Measurements from ENCODE around the gene RETREG3. TPM values are rescaled to one million over a fixed set of nuclear protein-coding genes. Genes with fewer than 3 reads are reported as not detected.

The RETREG3 gene
- total and polyA plus RNA-seq, 2 of the 13 experiments (the other 11 are each of a cell fraction or from before 2014, with no cell fraction given), result 47.0 to 55.8 TPM

- TF ChIP-seq AGO1 (IDR thresholded peaks at IDR 0.05; ENCODE audit: low read depth, low read length, poor library complexity, severe bottlenecking), result peak; percentile 74
- peak; percentile 73 for TF ChIP-seq YY1 (IDR thresholded peaks at IDR 0.05; ENCODE audit: insufficient read depth, insufficient replicate concordance, low read depth, low read length)
- TF ChIP-seq ZMYM4 (CRISPR knock-in tag; IDR thresholded peaks at IDR 0.05), result peak; percentile 57; the same call in 1 of the 2 replicates
- TF ChIP-seq GABPB1 (CRISPR knock-in tag; IDR thresholded peaks at IDR 0.05), result peak; percentile 61
- peak; percentile 86 for TF ChIP-seq NKX3-1 (CRISPR knock-in tag; IDR thresholded peaks at IDR 0.05)
- peak; percentile 77; the same call in 1 of the 2 replicates for TF ChIP-seq MAZ (IDR thresholded peaks at IDR 0.05; ENCODE audit: borderline replicate concordance, low read depth, low read length)
- no peak for TF ChIP-seq MAZ (CRISPR knock-in tag; IDR thresholded peaks at IDR 0.05; ENCODE audit: low read depth)
- TF ChIP-seq PHF20 (CRISPR knock-in tag; IDR thresholded peaks at IDR 0.05), result peak; percentile 61
- TF ChIP-seq USF2 (IDR thresholded peaks at IDR 0.05; ENCODE audit: low read depth, low read length), result peak; percentile 90
- peak; percentile 95; the same call in 1 of the 2 replicates for TF ChIP-seq USF2 (CRISPR knock-in tag; IDR thresholded peaks at IDR 0.05; ENCODE audit: borderline replicate concordance)
- TF ChIP-seq ZNF557 (CRISPR knock-in tag; IDR thresholded peaks at IDR 0.05), result 0 out of 2 replicates have a peak, but pooled peaks have one; percentile 68
- peak; percentile 57; the same call in 1 of the 2 replicates for TF ChIP-seq PITX1 (CRISPR knock-in tag; IDR thresholded peaks at IDR 0.05)
- peak; percentile 50; the same call in 1 of the 2 replicates for TF ChIP-seq ZNF547 (CRISPR knock-in tag; IDR thresholded peaks at IDR 0.05)
- TF ChIP-seq ZBTB7A (CRISPR knock-in tag; IDR thresholded peaks at IDR 0.05), result peak; percentile 60; the same call in 1 of the 2 replicates
- no peak for TF ChIP-seq ZNF660 (CRISPR knock-in tag; IDR thresholded peaks at IDR 0.05; ENCODE audit: borderline replicate concordance, low read depth)
- TF ChIP-seq SRF (IDR thresholded peaks at IDR 0.05; ENCODE audit: low read depth, low read length), result no peak
- TF ChIP-seq GATAD2A (CRISPR knock-in tag; IDR thresholded peaks at IDR 0.05), result peak; percentile 77
- TF ChIP-seq ARNT2 (CRISPR knock-in tag; IDR thresholded peaks at IDR 0.05; ENCODE audit: low read depth), result peak; percentile 84; the same call in 1 of the 2 replicates
- no peak for TF ChIP-seq JUND (CRISPR knock-in tag; IDR thresholded peaks at IDR 0.05)
- TF ChIP-seq ZNF343 (CRISPR knock-in tag; IDR thresholded peaks at IDR 0.05), result peak; percentile 21; the same call in 1 of the 2 replicates
- TF ChIP-seq PATZ1 (CRISPR knock-in tag; IDR thresholded peaks at IDR 0.05), result peak; percentile 92
- peak; percentile 77; the same call in 1 of the 2 replicates for TF ChIP-seq ZSCAN9 (CRISPR knock-in tag; IDR thresholded peaks at IDR 0.05; ENCODE audit: borderline replicate concordance)
- no peak for TF ChIP-seq NR2F6 (IDR thresholded peaks at IDR 0.05)
- TF ChIP-seq NR2F6 (CRISPR knock-in tag; IDR thresholded peaks at IDR 0.05), result peak; percentile 85
- peak; percentile 80 for TF ChIP-seq RARA (CRISPR knock-in tag; IDR thresholded peaks at IDR 0.05)
- peak; percentile 8 for TF ChIP-seq ZNF18 (CRISPR knock-in tag; IDR thresholded peaks at IDR 0.05; ENCODE audit: insufficient replicate concordance)
- TF ChIP-seq RAD51 (IDR thresholded peaks at IDR 0.05; ENCODE audit: borderline replicate concordance), result peak; percentile 71
These were observed 73.2 kb downstream of the RETREG3 start, which contains the start of gene NAGLU (continued) for GRCh38 chr17:42536048-42536371.

Measured in HepG2 (cell line).